OCI-LY3 (cell line): ENCODE results near the gene SRPX2.

Source experiments
- H2AFZ ChIP-seq: fragments of 200-600, 300-600 bp; shearing (Covaris generic); 2 replicates; pipeline ENCODE4 v1.6.0; 2014; ENCODE audit warnings: antibody characterized with exemption, low read depth, low read length
- H3K27ac ChIP-seq: fragments of 200-600, 300-600 bp; sonication (generic); 2 replicates; pipeline ENCODE4 v1.5.1; 2014; ENCODE audit warnings: mild to moderate bottlenecking, low read length, moderate library complexity, mixed read lengths
- H3K27me3 ChIP-seq: fragments of 200-600, 300-600 bp; sonication (generic); 2 replicates; pipeline ENCODE4 v1.6.1; 2014; ENCODE audit warnings: low read depth, low read length, mixed read lengths
- H3K36me3 ChIP-seq: fragments of 200-600, 300-600 bp; sonication (generic); replicated peaks from 2 replicates; pipeline ENCODE3; 2014; ENCODE audit warnings: low read depth, low read length, mixed read lengths
- H3K4me1 ChIP-seq: fragments of 300-600, 200-600 bp; sonication (generic); 2 replicates; pipeline ENCODE4 v1.6.1; 2014; ENCODE audit warnings: low read length, mixed read lengths
- H3K4me2 ChIP-seq: fragments of 200-600, 300-600 bp; sonication (generic); 2 replicates; pipeline ENCODE4 v1.6.1; 2014; ENCODE audit warnings: low read length, mixed read lengths
- H3K4me3 ChIP-seq: fragments of 300-600, 200-600 bp; sonication (generic); 2 replicates; pipeline ENCODE4 v1.5.1; 2014; ENCODE audit warnings: antibody characterized with exemption, mild to moderate bottlenecking, low read length, moderate library complexity
- H3K79me2 ChIP-seq: fragments of 300-600, 200-600 bp; shearing (Covaris generic); 2 replicates; pipeline ENCODE4 v1.6.1; 2014; ENCODE audit warnings: mild to moderate bottlenecking, low read length, mixed read lengths
- H3K9ac ChIP-seq: fragments of 300-600, 200-600 bp; shearing (Covaris generic); 2 replicates; pipeline ENCODE4 v1.6.0; 2014; ENCODE audit warnings: mild to moderate bottlenecking, low read length, moderate library complexity
- H3K9me3 ChIP-seq: fragments of 200-600, 300-600 bp; shearing (Covaris generic); 2 replicates; pipeline ENCODE4 v1.6.1; 2014; ENCODE audit warnings: low read length, mixed read lengths; ENCODE audit not compliant: insufficient read depth
- H4K20me1 ChIP-seq: fragments of 200-600, 300-600 bp; sonication (generic); 2 replicates; pipeline ENCODE4 v1.6.1; 2016; ENCODE audit warnings: low read length, mixed read lengths; ENCODE audit not compliant: insufficient read depth
- EZH2phosphoT487 ChIP-seq: fragments of 200-600 bp; shearing (Covaris generic); IDR thresholded peaks from 2 replicates; pipeline ENCODE4 v1.6.1; 2018; ENCODE audit warnings: antibody characterized with exemption, mixed run types, low read depth
- TF ChIP-seq, protein P1 (sequence below): fragments of 200-600, 300-600 bp; sonication (generic); IDR thresholded peaks from 2 replicates; pipeline ENCODE4 v1.5.1; 2014; ENCODE audit warnings: antibody characterized with exemption, low read length, low read depth

SRPX2 gene, protein sequence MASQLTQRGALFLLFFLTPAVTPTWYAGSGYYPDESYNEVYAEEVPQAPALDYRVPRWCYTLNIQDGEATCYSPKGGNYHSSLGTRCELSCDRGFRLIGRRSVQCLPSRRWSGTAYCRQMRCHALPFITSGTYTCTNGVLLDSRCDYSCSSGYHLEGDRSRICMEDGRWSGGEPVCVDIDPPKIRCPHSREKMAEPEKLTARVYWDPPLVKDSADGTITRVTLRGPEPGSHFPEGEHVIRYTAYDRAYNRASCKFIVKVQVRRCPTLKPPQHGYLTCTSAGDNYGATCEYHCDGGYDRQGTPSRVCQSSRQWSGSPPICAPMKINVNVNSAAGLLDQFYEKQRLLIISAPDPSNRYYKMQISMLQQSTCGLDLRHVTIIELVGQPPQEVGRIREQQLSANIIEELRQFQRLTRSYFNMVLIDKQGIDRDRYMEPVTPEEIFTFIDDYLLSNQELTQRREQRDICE

DNA sequence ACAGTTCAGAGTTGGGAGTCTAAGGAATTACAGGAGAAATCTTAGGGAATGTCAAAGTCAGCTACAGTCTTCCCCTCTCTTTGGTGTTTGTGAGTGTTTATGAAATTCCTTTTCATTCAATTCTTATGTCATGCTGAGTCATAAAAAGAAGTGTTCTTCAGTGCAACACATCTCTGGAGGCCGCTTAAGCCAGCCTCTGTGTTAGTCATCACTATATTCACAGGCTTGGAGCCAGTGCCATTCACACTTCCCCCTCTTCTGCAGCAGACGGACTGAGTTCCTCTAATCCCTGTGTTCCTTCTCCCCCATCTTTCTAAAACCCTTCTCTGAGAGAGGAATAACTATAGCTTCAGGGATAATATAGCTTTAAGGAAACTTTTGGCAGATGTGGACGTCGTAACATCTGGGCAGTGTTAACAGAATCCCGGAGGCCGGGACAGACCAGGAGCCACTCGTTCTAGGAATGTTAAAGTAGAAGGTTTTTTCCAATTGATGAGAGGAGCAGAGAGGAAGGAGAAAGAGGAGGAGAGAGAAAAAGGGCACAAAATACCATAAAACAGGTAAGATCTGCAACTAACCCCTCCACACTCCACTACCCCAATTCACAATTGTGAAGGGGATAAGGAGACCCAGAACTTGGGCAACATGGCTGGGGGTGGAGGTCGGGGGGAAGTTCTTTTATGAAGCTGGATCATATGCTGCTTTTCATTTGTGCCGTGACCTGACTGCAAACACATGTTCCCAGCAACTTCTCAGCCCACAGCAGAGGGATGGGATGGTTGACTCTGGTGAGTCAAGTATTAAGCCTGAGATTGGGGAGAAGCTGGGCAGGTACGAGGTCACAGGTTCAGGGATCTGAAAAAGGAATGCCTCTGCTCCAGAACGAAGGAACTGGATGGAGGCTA is at the start of gene SRPX2:
Gene SRPX2 (plus strand): TSS at position 244 of the 905 bp plus-strand sequence. CDS start 2,124 bp downstream, outside the sequence.
- no peaks in the 10 kb centered on the region for H3K79me2 ChIP-seq
- TF ChIP-seq EZH2phosphoT487: no peak
- TF ChIP-seq, protein P1, sequence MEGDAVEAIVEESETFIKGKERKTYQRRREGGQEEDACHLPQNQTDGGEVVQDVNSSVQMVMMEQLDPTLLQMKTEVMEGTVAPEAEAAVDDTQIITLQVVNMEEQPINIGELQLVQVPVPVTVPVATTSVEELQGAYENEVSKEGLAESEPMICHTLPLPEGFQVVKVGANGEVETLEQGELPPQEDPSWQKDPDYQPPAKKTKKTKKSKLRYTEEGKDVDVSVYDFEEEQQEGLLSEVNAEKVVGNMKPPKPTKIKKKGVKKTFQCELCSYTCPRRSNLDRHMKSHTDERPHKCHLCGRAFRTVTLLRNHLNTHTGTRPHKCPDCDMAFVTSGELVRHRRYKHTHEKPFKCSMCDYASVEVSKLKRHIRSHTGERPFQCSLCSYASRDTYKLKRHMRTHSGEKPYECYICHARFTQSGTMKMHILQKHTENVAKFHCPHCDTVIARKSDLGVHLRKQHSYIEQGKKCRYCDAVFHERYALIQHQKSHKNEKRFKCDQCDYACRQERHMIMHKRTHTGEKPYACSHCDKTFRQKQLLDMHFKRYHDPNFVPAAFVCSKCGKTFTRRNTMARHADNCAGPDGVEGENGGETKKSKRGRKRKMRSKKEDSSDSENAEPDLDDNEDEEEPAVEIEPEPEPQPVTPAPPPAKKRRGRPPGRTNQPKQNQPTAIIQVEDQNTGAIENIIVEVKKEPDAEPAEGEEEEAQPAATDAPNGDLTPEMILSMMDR: no peak
- H3K9me3 ChIP-seq: no peaks in the 10 kb centered on the region
- H4K20me1 ChIP-seq: peaks cover 26% of the 10 kb centered on the region
- H3K4me2 ChIP-seq: no peak within 1 kb of the TSS
- H2AFZ ChIP-seq: no peak within 1 kb of the TSS
- no peak within 1 kb of the TSS for H3K27ac ChIP-seq
- H3K9ac ChIP-seq: no peak within 1 kb of the TSS
- H3K27me3 ChIP-seq: peaks cover 91% of the 10 kb centered on the region
- H3K4me3 ChIP-seq: no peak within 1 kb of the TSS
- peaks cover 18% of the 10 kb centered on the region for H3K4me1 ChIP-seq
- H3K36me3 ChIP-seq: no peaks in the 10 kb centered on the region

DNA sequence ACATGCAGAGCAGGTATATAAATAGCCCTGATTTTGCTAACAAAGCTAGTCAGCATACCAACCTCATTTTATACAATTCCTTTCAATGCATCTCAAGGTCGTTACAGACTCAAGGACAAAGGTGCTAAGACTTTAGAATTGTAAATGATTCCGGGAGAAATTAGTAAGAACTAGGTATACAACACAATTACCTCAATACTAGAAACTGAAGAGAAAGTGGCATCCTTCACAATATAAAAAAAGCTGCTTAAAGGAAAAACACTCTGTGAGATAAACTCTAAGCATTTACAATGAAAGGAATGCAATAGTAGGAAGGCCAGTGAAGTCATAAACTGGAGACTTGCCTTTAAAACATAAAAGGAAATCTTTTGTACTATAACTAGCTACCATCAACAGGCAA is 47.4 kb upstream of the SRPX2 start:
- Histone ChIP-seq H3K9ac (no peak overlapping the region), H2AFZ (no peak overlapping the region), H3K27ac (no peak overlapping the region), H3K27me3 (peaks cover 68% of the 10 kb centered on the region), H3K36me3 (no peaks in the 10 kb centered on the region), H3K4me2 (no peak overlapping the region), H3K4me3 (no peak overlapping the region), H3K4me1 (peaks cover 13% of the 10 kb centered on the region), H3K9me3 (no peaks in the 10 kb centered on the region), H4K20me1 (peaks cover 4% of the 10 kb centered on the region; the same call in 1 of the 2 replicates), H3K79me2 (no peaks in the 10 kb centered on the region)
- TF ChIP-seq EZH2phosphoT487: no peak
- TF ChIP-seq, protein P1: no peak

DNA sequence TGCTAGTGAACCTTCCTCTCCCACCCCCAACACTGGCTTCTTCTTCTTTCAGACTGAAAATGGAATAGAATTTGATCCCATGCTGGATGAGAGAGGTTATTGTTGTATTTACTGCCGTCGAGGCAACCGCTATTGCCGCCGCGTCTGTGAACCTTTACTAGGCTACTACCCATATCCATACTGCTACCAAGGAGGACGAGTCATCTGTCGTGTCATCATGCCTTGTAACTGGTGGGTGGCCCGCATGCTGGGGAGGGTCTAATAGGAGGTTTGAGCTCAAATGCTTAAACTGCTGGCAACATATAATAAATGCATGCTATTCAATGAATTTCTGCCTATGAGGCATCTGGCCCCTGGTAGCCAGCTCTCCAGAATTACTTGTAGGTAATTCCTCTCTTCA is 44.5 kb upstream of the SRPX2 start:
- no peaks in the 10 kb centered on the region for H3K79me2 ChIP-seq
- peaks cover 49% of the 10 kb centered on the region for H3K27me3 ChIP-seq
- H3K36me3 ChIP-seq: no peaks in the 10 kb centered on the region
- no peak overlapping the region for H3K27ac ChIP-seq
- H3K4me2 ChIP-seq: no peak overlapping the region
- no peak overlapping the region for H2AFZ ChIP-seq
- H4K20me1 ChIP-seq: peaks cover 4% of the 10 kb centered on the region; the same call in 1 of the 2 replicates
- no peak overlapping the region for H3K4me3 ChIP-seq
- H3K9me3 ChIP-seq: no peaks in the 10 kb centered on the region
- TF ChIP-seq EZH2phosphoT487: no peak
- TF ChIP-seq, protein P1: no peak
- H3K4me1 ChIP-seq: peaks cover 13% of the 10 kb centered on the region
- H3K9ac ChIP-seq: no peak overlapping the region

DNA sequence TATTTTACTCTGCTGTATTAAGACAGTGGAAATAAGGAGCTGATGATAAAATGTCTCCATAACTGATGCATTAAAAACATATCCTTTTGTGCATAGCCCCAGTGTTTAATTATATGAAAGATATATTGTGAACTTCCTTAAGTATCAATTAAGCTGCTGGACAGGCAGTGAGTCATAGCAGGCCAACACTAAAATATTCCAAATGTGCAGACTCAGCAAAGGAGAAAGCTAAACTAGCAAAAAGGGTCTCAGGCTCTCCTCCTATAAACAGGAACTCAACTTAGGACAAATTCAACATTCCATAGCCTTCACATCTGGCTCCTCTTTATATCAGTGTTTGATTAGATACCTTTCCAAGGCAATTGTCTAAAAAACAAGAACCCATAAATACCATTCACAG is 43.7 kb upstream of the SRPX2 start:
- H3K27me3 ChIP-seq: peaks cover 57% of the 10 kb centered on the region
- no peak overlapping the region for H3K4me3 ChIP-seq
- no peaks in the 10 kb centered on the region for H3K36me3 ChIP-seq
- H3K27ac ChIP-seq: no peak overlapping the region
- peak overlapping the region; percentile 52 for H3K4me2 ChIP-seq
- H3K9ac ChIP-seq: no peak overlapping the region
- H3K9me3 ChIP-seq: no peaks in the 10 kb centered on the region
- no peaks in the 10 kb centered on the region for H3K79me2 ChIP-seq
- H4K20me1 ChIP-seq: peaks cover 4% of the 10 kb centered on the region; the same call in 1 of the 2 replicates
- TF ChIP-seq, protein P1: no peak
- TF ChIP-seq EZH2phosphoT487: no peak
- H2AFZ ChIP-seq: no peak overlapping the region
- peaks cover 13% of the 10 kb centered on the region for H3K4me1 ChIP-seq
